ENCODE measurements around the gene MEI4.

The MEI4 gene

DNA sequence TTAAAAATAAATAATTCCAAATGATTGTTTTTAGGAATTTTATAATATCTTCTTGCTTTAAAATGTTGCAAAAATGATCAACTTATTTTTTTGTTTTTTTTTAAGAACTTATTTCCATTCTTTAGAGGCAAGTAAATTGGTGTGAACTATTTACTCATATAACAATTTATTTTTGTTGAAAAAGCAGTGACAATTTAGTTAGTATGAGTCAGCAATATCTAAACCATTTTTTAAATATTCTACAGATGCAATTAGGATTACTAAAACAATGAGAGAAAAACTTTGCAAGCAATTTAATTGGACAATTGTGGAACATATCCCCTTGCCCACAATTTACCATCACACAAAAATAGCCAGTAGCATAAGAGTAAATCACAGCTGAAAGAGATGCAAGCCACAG, 319.5 kb downstream of the MEI4 start:
- no peak for DNase-seq (ENCODE audit: low spot score)
